ENCODE measurements around the gene ANKRD33B.

The ANKRD33B gene

DNA sequence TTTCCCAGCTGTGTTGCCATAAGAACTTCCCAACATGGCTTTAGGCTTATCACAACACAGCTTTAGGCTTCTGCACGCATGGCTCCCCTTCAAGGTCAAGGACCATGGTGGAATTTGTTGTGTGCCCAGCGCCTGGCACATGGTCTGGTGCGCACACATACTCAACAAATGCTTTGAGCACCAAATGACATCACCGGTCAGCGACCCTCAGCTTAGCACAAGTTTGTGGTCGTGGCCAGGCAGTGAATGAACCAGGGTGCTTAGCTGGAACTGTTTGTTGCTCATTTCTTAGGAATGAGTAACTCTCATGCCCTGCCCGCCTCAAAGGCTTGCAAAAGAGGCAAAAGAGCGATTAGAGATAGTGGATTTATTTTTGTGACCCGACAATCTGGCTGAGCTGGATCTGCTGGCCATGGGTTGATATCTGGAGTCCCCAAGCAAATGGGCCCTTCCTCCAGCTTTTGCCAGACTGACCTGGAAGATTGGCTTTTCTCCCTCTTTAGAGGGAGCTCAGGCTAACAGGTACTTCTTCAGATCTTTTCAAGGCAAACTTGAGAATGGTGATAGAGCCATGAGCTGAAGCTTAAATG lies 138.3 kb downstream of the ANKRD33B start:
- DNase-seq = no peak

GRCh38 chr5:10702911-10703491 lies 139.1 kb downstream of the ANKRD33B start:
- no peak for DNase-seq

- DNase-seq = no peak
Measured at GRCh38 chr5:10703676-10704075, 139.8 kb downstream of the ANKRD33B start.

- no peak for DNase-seq
Measured at GRCh38 chr5:10704949-10705621, 141.2 kb downstream of the ANKRD33B start.

GRCh38 chr5:10705747-10706146 lies 141.9 kb downstream of the ANKRD33B start:
- DNase-seq = no peak

DNA sequence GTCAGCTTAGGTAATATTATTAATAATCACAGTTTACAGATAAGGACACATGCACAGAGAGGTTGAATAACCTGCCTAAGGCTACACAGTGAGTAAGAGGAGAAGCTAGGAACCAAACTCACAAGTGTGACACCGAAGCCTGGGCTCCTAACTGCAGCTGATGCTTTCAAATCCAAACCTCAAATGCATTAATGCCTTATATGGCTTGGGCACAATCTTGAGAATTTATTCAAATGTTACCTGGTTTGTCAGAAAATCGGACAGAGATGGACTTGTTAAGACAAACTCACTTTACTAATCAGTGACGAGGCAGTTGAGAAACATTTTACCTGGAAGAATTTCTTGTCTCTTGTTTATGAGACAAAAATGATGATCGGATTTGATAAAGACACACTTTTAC lies 142.5 kb downstream of the ANKRD33B start:
- DNase-seq = no peak
